Endothelial cell of umbilical vein (primary cell): ENCODE results near the gene SLC17A9. TPM values are rescaled to one million over a fixed set of nuclear protein-coding genes. Genes with fewer than 3 reads are reported as not detected.

Experiments
- BruUV-seq: library from RNA; stranded (reverse); fragments of 400-500 nt; replicated peaks from 2 replicates; lab custom pipeline; 2021; lab: Mats Ljungman, UMichigan
- CTCF ChIA-PET: fragments of 300-600, 350-600 bp; sonication (Branson Sonifier 250); formaldehyde crosslinking; loops from one replicate; lab custom pipeline; 2021; ENCODE audit warnings: antibody characterized with exemption, inconsistent platforms; lab: Charles Lee
- POLR2A ChIA-PET: fragments of 300-600, 350-600 bp; sonication (Branson Sonifier 250); formaldehyde crosslinking; loops from one replicate; lab custom pipeline; 2021; ENCODE audit warnings: antibody characterized with exemption, inconsistent platforms; lab: Charles Lee
- DNase-seq: peaks from one replicate; pipeline ENCODE4 v3.0.0-alpha.2; 2011; ENCODE audit warnings: low read depth, low spot score
- FAIRE-seq: peaks from 2 replicates; lab custom pipeline; 2011; peaks lifted over from hg19 to GRCh38; lab: Jason Lieb, UNC
- H2AFZ ChIP-seq: 2 replicates; pipeline ENCODE4 v1.6.0; 2012; ENCODE audit warnings: low read depth, low read length, control low read depth, inconsistent platforms
- H3K27ac ChIP-seq: 2 replicates; pipeline ENCODE4 v1.5.1; 2011; ENCODE audit warnings: low read depth, mild to moderate bottlenecking, control low read depth, low read length, moderate library complexity; ENCODE audit not compliant: insufficient read depth
- H3K27me3 ChIP-seq, 2 experiments: 2 replicates each; pipeline versions ENCODE4 v1.6.0 to v1.6.1; 2011; ENCODE audit warnings: low read length in 2 of 2, mixed read lengths in 1 of 2; ENCODE audit not compliant: control insufficient read depth in 2 of 2, insufficient read depth in 2 of 2
- H3K36me3 ChIP-seq, 2 experiments: 2 replicates in 1 of 2; 3 replicates in 1 of 2; pipeline ENCODE4 v1.5.1; 2011; ENCODE audit warnings: low read length in 2 of 2, mild to moderate bottlenecking in 1 of 2, moderate library complexity in 1 of 2; ENCODE audit not compliant: control insufficient read depth in 2 of 2, insufficient read depth in 2 of 2; ENCODE audit errors: extremely low read depth in 1 of 2
- H3K4me1 ChIP-seq: 3 replicates; pipeline ENCODE4 v1.5.1; 2011; ENCODE audit warnings: mild to moderate bottlenecking, low read length; ENCODE audit not compliant: control insufficient read depth, insufficient read depth; ENCODE audit errors: extremely low read depth
- H3K4me2 ChIP-seq: 2 replicates; pipeline ENCODE4 v1.6.1; 2011; ENCODE audit warnings: low read length, control low read depth, mixed read lengths; ENCODE audit not compliant: insufficient read depth
- H3K4me3 ChIP-seq, 3 experiments: fragments of 200-600 bp in 1 of 3; sonication (generic), shearing (Covaris generic) in 1 of 3; replicated peaks in 1 of 3; 2 replicates each; pipeline ENCODE4 v1.5.1; 2011 to 2016; ENCODE audit warnings: control low read depth in 3 of 3, low read length in 3 of 3, mild to moderate bottlenecking in 2 of 3, inconsistent platforms in 1 of 3, low read depth in 1 of 3, moderate library complexity in 1 of 3; ENCODE audit not compliant: insufficient read depth in 1 of 3
- H3K79me2 ChIP-seq: 2 replicates; pipeline ENCODE4 v1.6.0; 2012; ENCODE audit warnings: low read length, inconsistent platforms; ENCODE audit not compliant: control insufficient read depth, insufficient read depth
- H3K9ac ChIP-seq: replicated peaks from 2 replicates; pipeline ENCODE3; 2011; ENCODE audit warnings: low read length, control low read depth; ENCODE audit not compliant: insufficient read depth; ENCODE audit errors: extremely low read depth
- H3K9me1 ChIP-seq: replicated peaks from 3 replicates; pipeline ENCODE4 v1.6.0; 2011; ENCODE audit warnings: mild to moderate bottlenecking, low read length; ENCODE audit not compliant: control insufficient read depth, insufficient read depth; ENCODE audit errors: extremely low read depth
- H3K9me3 ChIP-seq: replicated peaks from 2 replicates; pipeline ENCODE4 v1.5.1; 2012; ENCODE audit warnings: low read length, inconsistent platforms; ENCODE audit not compliant: control insufficient read depth, insufficient read depth
- H4K20me1 ChIP-seq: replicated peaks from 2 replicates; pipeline ENCODE3; 2011; ENCODE audit warnings: mild to moderate bottlenecking, low read length; ENCODE audit not compliant: control insufficient read depth, insufficient read depth; ENCODE audit errors: extremely low read depth
- FOS ChIP-seq: IDR thresholded peaks from 2 replicates; pipeline ENCODE4 v1.6.1; 2011; ENCODE audit warnings: mild to moderate bottlenecking, low read length, moderate library complexity, borderline replicate concordance; ENCODE audit not compliant: insufficient read depth
- JUN ChIP-seq: IDR thresholded peaks from 2 replicates; pipeline ENCODE4 v1.6.1; 2011; ENCODE audit warnings: borderline replicate concordance, low read depth; ENCODE audit not compliant: insufficient read length, insufficient read depth
- MYC ChIP-seq: IDR thresholded peaks from one replicate; pipeline ENCODE4 v1.6.1; 2011; ENCODE audit warnings: mild to moderate bottlenecking, low read depth, low read length
- POLR2A ChIP-seq: IDR thresholded peaks from 2 replicates; pipeline ENCODE4 v1.6.1; 2012; ENCODE audit warnings: low read depth, mild to moderate bottlenecking, control low read depth, low read length
- POLR2AphosphoS5 ChIP-seq: IDR thresholded peaks from 2 replicates; pipeline ENCODE4 v1.6.1; 2012; ENCODE audit warnings: low read depth, mild to moderate bottlenecking, control low read depth, low read length, moderate library complexity; ENCODE audit not compliant: insufficient read depth
- dilution Hi-C: fragments of 300-500 bp; cut with MboI; formaldehyde crosslinking; loops from one replicate; pipeline ENCODE4 v1.15.0; 2019; ENCODE audit warnings: low sequenced_read_pairs; ENCODE audit not compliant: extremely low pct_ligation_motif_present
- intact Hi-C: fragments of 100-400 bp; cut with micrococcal nuclease; formaldehyde crosslinking; loops from one replicate; pipeline ENCODE4 v1.10.0; 2022
- polyA plus RNA-seq, 4 experiments: library from polyadenylated mRNA; depleted of rRNA in 3 of 4; stranded (reverse) in 3 of 4; unstranded in 1 of 4; fragments of >200 nt; gene quantifications; 2 replicates each; pipeline versions ENCODE4 v1.2.1 to v1.2.3, GENCODE V29; 2011 to 2012; ENCODE audit warnings: missing spikeins in 1 of 4
- total RNA-seq: library from RNA; stranded (reverse); gene quantifications from 2 replicates; pipeline ENCODE4 v1.2.3, GENCODE V29; 2021
- TF ChIP-seq, protein P1 (sequence below), 2 donors: IDR thresholded peaks; 1 replicate in 1 of 2; 2 replicates in 1 of 2; pipeline ENCODE4 v1.5.1; 2011; ENCODE audit warnings: low read length in 2 of 2, mild to moderate bottlenecking in 2 of 2, moderate library complexity in 2 of 2, control low read depth in 1 of 2, inconsistent platforms in 1 of 2, low read depth in 1 of 2; ENCODE audit not compliant: insufficient read depth in 1 of 2; ENCODE audit errors: extremely low read depth in 1 of 2
- TF ChIP-seq, protein P2 (sequence below): IDR thresholded peaks from 2 replicates; pipeline ENCODE4 v1.6.1; 2011; ENCODE audit not compliant: insufficient read depth, insufficient read length

SLC17A9 gene
- total and polyA plus RNA-seq, 2 donors (not counting 3 experiments of a cell fraction or from before 2014, with no cell fraction given), result 38.2 to 44.5 TPM

DNA sequence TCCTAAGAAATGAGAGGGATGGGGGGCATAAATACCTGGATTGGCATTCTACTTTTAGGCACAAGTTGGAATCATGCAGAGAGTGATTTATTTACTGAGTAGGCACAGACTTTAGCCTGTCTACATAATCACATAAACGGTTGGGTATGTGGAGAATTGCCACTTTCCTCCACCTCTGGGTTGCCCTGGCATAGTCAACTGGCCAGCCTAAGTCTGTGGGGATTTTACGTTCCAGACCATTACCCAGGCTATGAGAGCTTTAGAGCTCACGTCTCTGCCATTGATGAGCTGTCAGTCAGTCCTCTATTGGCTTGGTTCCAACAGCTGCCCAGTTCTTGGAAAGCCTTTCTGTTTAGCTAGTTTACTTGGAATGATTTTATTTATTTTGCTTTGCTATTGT is 59.3 kb downstream of the SLC17A9 start:
- Histone ChIP-seq H3K9ac (no peak overlapping the region), H3K9me3 (no peaks in the 10 kb centered on the region), H3K4me2 (no peak overlapping the region), H3K27ac (no peak overlapping the region), H2AFZ (no peak overlapping the region), H3K36me3 (no peaks in the 10 kb centered on the region), H3K9me1 (no peaks in the 10 kb centered on the region), H3K4me1 (no peaks in the 10 kb centered on the region), H3K79me2 (no peaks in the 10 kb centered on the region), H3K4me3 (no peak overlapping the region), H4K20me1 (no peaks in the 10 kb centered on the region), H3K27me3 (peaks cover 60 to 64% of the 10 kb centered on the region in 2 experiments)
- POLR2A ChIA-PET, result no interaction called here
- DNase-seq, result no peak
- intact Hi-C loops (no loop called here), dilution Hi-C loops (no loop called here)
- CTCF ChIA-PET, result interaction anchor here (1.1 to 2.5 kb wide), 2 partner anchors 136 to 153 kb away, joined by 3 to 5 read pairs; no protein-coding TSS in a partner anchor
- BruUV-seq, result no TSS peak
- TF ChIP-seq POLR2A (no peak), POLR2AphosphoS5 (no peak), FOS (no peak), MYC (no peak), JUN (no peak)
- TF ChIP-seq, protein P1, sequence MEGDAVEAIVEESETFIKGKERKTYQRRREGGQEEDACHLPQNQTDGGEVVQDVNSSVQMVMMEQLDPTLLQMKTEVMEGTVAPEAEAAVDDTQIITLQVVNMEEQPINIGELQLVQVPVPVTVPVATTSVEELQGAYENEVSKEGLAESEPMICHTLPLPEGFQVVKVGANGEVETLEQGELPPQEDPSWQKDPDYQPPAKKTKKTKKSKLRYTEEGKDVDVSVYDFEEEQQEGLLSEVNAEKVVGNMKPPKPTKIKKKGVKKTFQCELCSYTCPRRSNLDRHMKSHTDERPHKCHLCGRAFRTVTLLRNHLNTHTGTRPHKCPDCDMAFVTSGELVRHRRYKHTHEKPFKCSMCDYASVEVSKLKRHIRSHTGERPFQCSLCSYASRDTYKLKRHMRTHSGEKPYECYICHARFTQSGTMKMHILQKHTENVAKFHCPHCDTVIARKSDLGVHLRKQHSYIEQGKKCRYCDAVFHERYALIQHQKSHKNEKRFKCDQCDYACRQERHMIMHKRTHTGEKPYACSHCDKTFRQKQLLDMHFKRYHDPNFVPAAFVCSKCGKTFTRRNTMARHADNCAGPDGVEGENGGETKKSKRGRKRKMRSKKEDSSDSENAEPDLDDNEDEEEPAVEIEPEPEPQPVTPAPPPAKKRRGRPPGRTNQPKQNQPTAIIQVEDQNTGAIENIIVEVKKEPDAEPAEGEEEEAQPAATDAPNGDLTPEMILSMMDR (IDR thresholded peaks at IDR 0.05; ENCODE audit: extremely low read depth in 1 of 2, insufficient read depth in 1 of 2, low read depth in 1 of 2, low read length in 2 of 2), result no peak
- TF ChIP-seq, protein P2, sequence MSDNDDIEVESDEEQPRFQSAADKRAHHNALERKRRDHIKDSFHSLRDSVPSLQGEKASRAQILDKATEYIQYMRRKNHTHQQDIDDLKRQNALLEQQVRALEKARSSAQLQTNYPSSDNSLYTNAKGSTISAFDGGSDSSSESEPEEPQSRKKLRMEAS, result no peak
- FAIRE-seq, result no peak
